ENCODE results near the gene FUT1. TPM values are rescaled to one million over a fixed set of nuclear protein-coding genes. Genes with fewer than 3 reads are reported as not detected.
A peak's percentile ranks its signal among the peaks of the same experiment; 100 is the strongest.

Gene FUT1
- total and polyA plus RNA-seq, 9 of the 15 experiments (the other 6 are each of a cell fraction or from before 2014, with no cell fraction given), result 2.3 to 18.5 (median 8.8) TPM

DNA sequence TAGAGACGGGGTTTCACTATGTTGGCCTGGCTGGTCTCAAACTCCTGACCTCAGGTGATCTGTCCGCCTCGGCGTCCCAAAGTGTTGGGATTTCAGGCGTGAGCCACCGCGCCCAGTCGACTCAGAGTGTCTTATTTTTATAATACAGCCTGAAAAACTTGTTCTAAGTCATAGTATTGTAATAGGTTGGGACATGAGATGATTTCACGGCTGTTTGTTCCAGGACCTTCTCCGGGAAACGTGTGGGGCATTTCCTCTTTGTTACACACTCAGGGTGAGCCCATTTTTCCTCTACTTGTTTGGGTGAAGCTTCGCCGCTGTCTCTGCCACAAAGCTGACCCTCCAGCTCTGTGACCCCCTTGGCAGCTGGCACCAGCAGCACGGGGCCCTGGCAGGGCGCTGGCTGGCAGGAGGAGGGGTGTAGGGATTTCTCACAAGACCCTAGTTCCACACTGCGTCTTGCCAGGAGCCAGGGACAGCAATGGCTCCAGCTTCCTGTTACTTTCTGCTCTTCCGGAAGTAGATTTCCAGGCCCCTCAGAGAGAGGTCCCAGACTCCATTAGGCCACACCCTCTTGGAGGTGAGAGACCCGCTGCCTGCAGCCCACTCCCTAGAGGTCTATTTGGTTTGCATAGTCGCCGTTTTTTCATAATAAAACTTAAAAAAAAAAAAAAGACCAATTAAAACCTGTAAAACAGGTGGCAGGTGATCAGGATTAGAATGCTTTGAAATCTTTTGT is 18.5 kb upstream of the FUT1 start:
- DNase-seq (ENCODE audit: extremely low read depth in 1 of 4, low spot score in 3 of 4), result peak in 1 of 4 experiments; percentile 7
- ChIA-PET CTCF (ENCODE audit: low intra/inter-chr PET ratio) (no interaction called here), POLR2A (interaction anchor here (1.0 to 1.8 kb wide), 4 partner anchors 9 to 104 kb away, joined by 3 to 6 read pairs (median 3); no protein-coding TSS in a partner anchor)
- in situ Hi-C loops (cut with MboI), result no loop called here
- BruUV-seq (replicated peaks), result no TSS peak
- 70% methylated on average over 20 of the region's 20 CpGs for WGBS (ENCODE audit: insufficient coverage, low coverage, missing lambda C conversion rate)
- FAIRE-seq, result no peak
- peak overlapping the region in 1 of 2 experiments; percentile 53; a peak in 1 of 4 replicates for H3K9ac ChIP-seq (ENCODE audit: insufficient read depth in 1 of 2, low read depth in 2 of 2, low read length in 2 of 2)
- H3K9me3 ChIP-seq (replicated peaks; ENCODE audit: control insufficient read depth, insufficient read depth, low read depth, low read length), result no peaks in the 10 kb centered on the region
- intact Hi-C loops (cut with micrococcal nuclease), result no loop called here
- H3K4me3 ChIP-seq, result no peak overlapping the region
- no peak overlapping the region for H3K27ac ChIP-seq (ENCODE audit: extremely low read depth, low read depth, low read length)
- H3K9me1 ChIP-seq (ENCODE audit: control insufficient read depth, insufficient read depth, low read length), result no peaks in the 10 kb centered on the region
- H4K20me1 ChIP-seq (replicated peaks; ENCODE audit: control insufficient read depth, insufficient read depth, low read length), result no peaks in the 10 kb centered on the region
- H2AFZ ChIP-seq (ENCODE audit: low read depth, low read length), result peak overlapping the region; percentile 33; the same call in 1 of the 2 replicates
- H3K4me1 ChIP-seq (replicated peaks in 1 of 2; ENCODE audit: control insufficient read depth in 2 of 2, insufficient read depth in 2 of 2, low read length in 2 of 2), result peaks cover 3 to 19% of the 10 kb centered on the region in 2 experiments; a peak in 4 of 5 replicates
- H3K79me2 ChIP-seq (ENCODE audit: control insufficient read depth, insufficient read depth, low read length), result no peaks in the 10 kb centered on the region
- no peak for TF ChIP-seq BCL6 (CRISPR knock-in tag; IDR thresholded peaks at IDR 0.05)
- no peak for TF ChIP-seq MEF2D (tag; conservative IDR thresholded peaks at IDR 0.05; ENCODE audit: low read depth)
- no peak for TF ChIP-seq EGR1 (conservative IDR thresholded peaks at IDR 0.05)
- TF ChIP-seq HDAC8 (tag; IDR thresholded peaks at IDR 0.05), result no peak
- TF ChIP-seq GATAD2B (IDR thresholded peaks at IDR 0.05; ENCODE audit: borderline replicate concordance), result no peak
- TF ChIP-seq USF1 (CRISPR knock-in tag; IDR thresholded peaks at IDR 0.05), result no peak
- TF ChIP-seq FOXK2 (conservative IDR thresholded peaks at IDR 0.05 in 1 of 2, IDR thresholded peaks at IDR 0.05 in 1 of 2; ENCODE audit: low read depth in 2 of 2), result no peak
- TF ChIP-seq MYNN (IDR thresholded peaks at IDR 0.05), result no peak
- no peak for TF ChIP-seq MYNN (CRISPR knock-in tag; IDR thresholded peaks at IDR 0.05)
- no peak for TF ChIP-seq ZNF140 (CRISPR knock-in tag; IDR thresholded peaks at IDR 0.05)
- TF ChIP-seq, protein P1, sequence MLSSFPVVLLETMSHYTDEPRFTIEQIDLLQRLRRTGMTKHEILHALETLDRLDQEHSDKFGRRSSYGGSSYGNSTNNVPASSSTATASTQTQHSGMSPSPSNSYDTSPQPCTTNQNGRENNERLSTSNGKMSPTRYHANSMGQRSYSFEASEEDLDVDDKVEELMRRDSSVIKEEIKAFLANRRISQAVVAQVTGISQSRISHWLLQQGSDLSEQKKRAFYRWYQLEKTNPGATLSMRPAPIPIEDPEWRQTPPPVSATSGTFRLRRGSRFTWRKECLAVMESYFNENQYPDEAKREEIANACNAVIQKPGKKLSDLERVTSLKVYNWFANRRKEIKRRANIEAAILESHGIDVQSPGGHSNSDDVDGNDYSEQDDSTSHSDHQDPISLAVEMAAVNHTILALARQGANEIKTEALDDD (IDR thresholded peaks at IDR 0.05), result no peak
- TF ChIP-seq TCF7 (IDR thresholded peaks at IDR 0.05; ENCODE audit: borderline replicate concordance), result no peak
- no peak for TF ChIP-seq TOE1 (IDR thresholded peaks at IDR 0.05; ENCODE audit: borderline replicate concordance)
- no peak for TF ChIP-seq TOE1 (CRISPR knock-in tag; IDR thresholded peaks at IDR 0.05; ENCODE audit: borderline replicate concordance, low read depth)
- TF ChIP-seq NFATC3 (IDR thresholded peaks at IDR 0.05), result no peak
- no peak overlapping the region for H3K4me2 ChIP-seq (ENCODE audit: insufficient read depth, low read length)
- no peaks in the 10 kb centered on the region for H3K27me3 ChIP-seq (ENCODE audit: control insufficient read depth in 2 of 2, insufficient read depth in 2 of 2, low read length in 2 of 2)
- no peaks in the 10 kb centered on the region for H3K36me3 ChIP-seq (ENCODE audit: control insufficient read depth, insufficient read depth, low read length)
- no peak for ATAC-seq

Data from K562 (cell line).